RPMI8226 (cell line): ENCODE data around the gene PARVB.

ENCODE experiments used
- DNase-seq: peaks from one replicate; pipeline ENCODE4 v3.0.0-alpha.2; 2015

Gene PARVB

DNA sequence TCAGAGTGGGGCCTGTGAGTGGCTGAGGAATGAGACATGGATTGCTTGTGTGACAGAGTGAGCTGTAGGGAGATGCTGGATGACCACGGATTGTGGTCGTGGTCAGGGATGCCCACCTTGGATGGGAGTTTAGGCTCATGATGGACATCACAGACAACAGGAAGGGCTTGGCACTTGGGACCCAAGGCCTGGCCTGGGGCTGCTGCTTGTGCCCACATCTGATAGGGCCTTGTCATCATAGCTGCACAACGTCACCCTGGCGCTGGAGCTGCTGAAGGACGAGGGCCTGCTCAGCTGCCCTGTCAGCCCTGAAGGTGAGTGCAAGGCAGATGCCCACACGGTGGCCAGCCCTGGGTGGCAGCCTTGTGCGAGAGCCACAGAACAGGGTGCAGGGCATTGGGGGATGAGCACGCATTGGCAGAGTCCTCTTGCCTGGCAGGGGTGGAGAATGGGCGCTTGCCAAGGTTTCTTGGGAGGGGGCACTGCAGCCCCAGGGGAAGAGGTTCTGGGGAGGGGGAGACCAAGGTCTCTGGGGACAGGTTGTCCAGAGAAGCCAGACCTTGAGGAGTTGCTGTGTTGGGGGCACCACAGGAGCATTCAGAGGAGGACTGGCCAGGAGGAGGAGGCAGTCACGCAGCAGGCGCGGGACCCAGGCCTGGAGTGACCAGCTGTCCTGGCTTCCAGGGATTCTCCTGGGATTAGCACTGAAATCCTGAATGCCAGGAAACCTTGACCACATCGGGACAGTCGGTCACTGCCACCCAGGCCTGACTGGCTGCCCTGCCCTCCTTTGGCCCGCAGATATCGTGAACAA, 181.6 kb downstream of the PARVB start:
- no peak for DNase-seq

DNA sequence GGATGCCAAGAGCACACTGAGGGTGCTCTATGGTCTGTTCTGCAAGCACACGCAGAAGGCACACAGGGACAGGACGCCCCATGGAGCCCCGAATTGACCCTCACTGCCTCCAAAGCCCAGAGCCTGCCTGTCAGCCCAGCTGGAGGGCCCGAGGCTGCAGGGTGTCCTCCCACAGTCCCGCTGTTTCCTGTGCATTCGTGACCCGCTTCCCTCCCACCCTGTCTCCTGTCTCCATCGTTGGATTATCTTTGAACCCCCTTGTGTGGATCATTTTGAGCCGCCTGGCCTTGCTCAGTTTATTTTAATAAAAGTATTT, 182.2 kb downstream of the PARVB start:
- no peak for DNase-seq

DNA sequence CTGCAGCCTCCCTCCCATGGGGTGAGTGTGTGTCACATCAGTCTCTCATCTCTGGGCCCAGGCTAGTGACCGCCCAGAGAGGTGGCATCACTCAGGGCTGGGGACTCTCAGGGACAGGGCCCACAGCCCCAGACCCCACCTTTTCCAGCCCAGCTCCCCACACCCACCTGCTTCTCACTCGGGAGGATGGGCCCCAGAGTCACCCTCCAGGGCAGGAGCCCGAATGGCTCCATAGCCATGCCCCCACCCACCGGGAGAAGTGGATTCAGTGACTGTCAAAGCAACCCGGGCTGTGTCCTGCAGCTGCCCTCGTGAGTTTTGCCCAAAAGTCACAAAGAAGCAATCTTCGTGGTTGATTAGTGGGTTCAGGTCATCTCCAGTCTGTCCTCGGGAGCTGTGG, 182.6 kb downstream of the PARVB start:
- no peak for DNase-seq

DNA sequence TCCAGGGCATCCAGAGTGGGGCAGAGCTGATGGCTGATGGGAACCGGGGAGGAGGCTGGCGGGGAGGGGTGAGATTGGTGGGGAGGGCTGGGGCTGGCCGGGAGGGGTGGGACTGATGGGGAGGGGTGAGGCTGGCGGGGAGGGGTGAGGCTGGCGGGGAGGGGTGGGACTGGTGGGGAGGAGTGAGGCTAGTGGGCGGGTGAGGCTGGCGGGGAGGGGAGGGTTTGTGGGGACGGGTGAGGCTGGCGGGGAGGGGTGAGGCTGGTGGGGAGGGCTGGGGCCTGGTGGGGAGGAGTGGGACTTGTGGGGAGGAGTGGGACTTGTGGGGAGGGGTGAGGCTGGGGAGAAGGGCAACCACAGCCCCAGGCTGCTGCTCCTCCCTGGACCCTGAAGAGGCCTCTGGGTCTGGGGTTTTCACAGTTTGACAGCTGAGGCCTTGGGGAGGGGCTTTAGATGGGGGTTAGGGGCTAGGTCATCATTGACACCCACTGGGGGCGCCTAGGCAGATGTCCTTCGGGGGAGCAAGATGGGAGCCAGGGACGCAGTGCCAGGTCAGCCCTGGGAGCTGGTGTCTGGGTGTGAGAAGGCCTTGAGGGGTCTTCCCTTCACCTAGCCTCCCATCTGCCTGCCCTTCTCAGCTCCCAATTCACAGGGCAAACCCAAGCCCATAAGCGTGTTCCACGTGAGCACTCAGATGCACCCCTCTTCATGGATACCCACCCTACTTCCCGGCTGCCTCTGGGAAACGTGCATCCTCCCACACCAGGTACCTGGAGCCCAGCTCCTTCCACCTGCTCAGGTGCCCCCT, 183.3 kb downstream of the PARVB start:
- no peak for DNase-seq

DNA sequence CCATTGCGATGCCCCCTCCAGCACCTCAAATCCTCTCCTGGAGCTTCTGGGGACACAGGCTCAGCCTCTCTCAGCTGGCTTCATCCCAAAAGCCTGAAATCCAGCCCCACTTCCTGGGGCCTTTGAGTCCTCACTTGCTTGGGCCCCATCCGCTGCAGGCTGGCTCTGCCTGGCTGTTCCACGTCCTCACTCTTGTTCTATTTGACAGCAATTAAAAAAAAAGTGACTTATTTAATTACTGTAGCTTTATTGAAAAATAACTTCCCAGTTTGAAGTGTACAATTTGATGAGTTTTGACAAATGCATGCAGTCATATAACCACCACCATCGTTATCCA, 183.8 kb downstream of the PARVB start:
- no peak for DNase-seq

DNA sequence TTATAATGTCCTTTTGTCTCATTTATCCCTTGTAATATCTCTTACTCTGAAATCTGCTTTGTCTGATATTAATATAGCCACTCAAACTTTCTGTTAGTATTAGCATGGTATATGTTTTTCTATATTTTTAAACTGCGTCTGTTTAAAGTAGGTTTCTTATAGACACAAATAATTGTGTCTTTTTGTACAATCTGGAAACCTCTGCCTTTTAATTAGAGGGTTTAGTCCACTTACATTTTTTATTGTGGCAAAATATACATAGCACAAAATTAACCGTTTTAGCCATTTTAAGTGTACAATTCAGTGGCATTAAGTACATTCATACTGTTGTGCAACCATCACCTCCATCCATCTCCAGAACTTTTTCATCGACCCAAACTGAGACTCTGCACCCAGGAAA, 185.2 kb downstream of the PARVB start:
- DNase-seq: no peak

DNA sequence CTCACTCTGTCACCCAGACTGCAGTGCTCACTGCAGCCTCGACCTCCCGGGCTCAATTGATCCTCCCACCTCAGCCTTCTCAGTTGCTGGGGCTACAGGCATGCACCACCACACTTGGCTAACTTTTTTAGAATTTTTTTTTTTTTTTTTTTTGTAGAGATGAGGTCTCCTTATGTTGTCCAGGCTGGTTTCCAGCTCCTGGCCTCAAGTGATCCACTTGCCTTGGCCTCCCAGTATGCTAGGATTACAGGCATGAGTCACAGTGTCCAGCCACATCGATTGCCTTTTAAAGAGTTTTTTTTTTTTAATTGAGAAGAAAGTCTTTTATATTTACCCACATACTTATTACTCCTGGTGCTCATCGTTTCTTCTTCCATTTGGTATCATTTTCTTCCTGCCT, 186.6 kb downstream of the PARVB start:
- DNase-seq: no peak

DNA sequence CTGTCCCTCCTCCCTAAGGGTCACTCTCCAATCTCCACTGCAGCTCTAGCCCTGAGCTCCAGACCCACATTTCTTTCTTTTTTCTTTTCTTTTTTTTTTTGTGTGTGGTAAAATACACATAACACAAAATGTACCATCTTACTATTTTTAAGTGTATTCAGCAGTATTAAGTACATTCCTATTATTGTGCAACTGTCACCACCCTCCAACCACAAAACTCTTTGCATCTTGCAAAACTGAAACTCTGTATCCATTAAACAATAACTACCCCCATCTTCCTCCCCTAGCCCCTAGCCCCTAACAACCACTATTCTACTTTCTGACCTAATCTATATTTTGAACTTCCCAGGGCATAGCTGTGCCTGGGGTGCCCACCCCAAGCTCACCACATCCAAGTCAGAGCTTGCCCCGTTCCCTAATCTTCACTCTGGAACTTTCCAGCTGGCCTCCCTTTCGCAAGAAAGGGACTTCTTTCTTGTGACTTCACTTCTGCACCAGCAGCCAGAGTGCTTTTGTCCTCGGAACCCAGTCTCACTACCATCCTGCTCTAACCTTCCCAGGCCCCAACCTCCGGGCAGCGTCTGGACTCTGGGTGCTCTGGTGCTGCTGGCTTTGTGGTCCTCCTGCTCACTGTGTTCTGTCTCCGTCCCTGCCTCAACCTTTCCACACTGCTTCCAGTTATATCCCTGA, 187.3 kb downstream of the PARVB start:
- DNase-seq: no peak

DNA sequence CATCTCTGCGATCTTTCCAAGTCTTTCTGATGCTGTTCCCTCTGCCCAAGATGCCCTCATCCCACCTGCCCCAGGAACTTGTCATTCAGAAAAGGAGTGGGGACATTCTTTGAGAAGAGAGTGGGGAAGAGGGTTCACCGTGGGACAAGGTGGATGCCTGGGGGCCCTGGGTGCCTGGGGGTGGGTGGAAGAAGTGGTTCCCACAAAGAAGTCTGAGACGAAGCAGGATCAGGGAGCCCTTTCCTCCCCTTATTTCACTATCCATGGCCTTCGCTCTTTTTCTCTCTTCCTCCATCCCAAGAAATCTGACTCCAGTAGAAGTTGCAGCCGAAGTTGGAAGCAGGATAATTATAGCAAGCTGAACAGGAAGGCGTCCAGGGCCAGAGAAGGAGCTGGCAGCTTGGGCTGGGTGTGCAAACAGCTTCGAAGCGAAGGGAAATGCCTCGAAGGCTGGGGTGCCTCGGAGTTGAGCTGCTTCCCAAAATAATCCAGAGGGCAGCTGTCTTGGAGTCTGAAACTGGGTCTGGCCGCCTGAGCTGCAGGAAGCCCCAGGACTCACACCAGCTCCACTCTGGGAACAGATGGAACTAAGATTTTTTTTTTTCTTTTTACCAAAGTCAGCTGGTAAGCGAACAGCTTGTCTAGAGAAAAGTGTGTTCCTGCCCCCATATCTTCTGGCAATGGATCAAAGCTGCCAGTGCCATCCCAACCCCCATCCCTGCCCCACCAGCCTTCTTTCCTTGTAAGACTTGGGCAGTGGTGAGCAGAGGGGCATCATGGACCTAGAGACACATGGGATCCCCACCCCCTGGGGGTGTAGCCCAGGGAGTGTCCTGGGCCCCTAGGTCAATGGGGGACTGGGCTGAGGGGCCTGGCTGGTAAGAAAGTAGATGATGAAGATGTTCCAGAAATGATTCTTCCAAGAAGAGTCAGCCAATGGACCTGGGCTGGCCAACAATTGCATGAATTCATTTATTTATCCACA, 188.1 kb downstream of the PARVB start:
- DNase-seq: no peak

DNA sequence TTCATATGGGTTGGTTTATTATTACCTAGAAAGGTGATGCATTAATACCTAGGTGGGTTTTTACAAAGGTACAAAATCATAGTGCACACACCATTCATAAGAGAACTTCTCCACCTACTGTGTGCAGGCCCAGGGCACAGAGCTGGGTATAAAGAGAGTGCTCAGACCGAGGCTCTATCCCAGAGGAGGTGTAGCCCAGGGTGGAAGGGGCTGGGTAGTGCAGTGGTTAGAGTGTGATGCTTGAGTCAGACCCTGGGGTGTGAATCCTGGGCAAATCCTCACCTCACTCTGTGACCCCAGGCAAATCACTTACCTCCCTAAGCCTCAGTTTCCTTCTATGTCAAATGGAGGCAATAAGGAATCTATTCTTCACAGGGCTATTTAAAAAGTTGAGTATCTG, 188.8 kb downstream of the PARVB start:
- DNase-seq: no peak

DNA sequence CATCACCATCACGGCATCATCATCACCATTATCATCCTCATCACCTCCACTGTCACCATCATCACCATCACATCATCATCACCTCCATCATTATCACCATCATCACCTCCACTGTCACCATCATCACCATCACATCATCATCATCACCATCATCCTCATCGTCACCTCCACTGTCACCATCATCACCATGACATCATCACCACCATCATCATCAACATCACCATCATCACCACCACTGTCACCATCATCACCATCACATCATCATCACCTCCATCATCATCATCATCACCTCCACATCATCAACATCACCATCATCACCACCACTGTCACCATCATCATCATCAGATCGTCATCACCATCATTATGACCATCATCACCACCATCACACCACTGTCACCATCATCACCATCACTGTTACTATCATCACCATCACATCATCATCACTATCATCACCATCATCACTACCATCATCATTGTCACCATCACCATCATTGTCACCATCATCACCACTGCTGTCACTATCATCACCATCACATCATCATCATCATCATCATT, 189.5 kb downstream of the PARVB start:
- no peak for DNase-seq

DNA sequence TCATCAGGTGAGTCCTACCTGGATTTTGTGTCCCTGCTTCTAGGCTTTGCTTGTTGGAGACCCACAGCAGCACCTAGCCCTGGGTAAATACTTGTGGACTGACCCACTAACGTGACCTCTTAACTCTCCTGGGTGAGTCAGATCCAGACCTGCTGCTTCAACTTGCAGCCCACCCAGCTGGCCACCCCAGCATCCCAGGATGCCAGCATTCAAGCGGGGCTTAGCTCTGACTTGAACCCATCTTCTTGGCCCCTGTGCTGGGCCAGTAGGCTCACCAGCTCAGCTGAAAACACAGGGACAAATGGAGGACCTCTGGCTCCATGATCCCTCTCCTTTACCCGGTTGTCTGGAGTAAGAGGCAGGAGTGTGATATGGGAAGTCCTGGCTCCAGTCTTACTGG, 190.1 kb downstream of the PARVB start:
- no peak for DNase-seq

DNA sequence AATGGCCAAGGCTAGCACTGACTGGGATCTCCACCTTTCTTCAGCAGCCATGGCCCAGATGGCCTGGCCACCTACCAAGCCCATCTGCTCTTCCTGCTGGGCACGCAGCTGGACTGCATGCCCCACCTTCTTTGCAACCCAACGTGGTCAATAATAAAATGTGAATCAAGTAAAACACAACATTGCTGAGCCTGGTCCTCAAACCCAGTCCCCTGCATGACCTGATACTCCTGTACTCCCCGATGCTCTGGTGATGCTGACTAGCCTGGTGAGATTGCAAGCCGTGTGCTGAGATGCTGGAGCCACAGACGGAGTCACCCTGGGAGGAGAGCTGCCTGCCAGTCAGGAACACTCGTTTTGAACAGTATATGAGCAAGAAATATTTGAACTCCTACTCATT, 190.7 kb downstream of the PARVB start:
- DNase-seq: no peak

DNA sequence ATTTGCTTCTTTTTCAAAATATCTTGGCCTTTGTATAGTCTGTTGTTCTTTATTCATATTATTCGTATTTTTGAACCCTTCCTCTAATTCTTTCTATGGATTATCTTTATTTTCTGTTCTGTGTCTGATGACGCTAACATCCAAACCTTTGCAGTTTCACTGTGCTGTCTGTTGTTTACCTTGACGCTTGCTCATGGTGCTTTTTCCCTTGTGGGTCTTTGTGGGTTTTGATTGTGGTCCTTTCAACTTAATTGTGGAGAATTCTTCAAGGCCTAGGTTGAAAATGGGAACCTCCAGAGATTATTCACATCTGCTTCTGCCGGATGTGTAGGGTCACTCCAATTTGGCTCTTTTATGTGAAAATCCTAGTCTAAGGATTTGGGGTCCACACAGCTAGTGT, 191.2 kb downstream of the PARVB start:
- DNase-seq: no peak

DNA sequence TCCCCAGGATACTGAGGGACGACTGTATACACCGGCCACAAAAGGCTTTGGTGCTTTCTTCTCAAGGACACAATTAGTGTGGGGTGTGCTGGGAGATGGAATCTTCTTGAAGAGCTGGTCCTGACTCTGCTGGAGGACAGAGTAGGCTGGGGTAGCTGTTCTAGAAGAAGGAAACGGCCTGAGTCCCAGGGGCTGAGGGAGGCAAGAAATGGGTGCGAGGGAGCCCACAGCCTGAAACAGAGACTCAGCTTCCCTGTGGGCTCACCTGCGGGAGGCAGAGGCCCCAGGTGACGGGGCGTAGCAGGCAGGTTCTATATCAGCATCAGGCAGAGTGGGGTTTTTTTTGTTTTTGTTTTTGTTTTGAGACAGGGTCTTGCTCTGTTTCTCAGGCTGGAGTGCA, 193.2 kb downstream of the PARVB start:
- DNase-seq: no peak

DNA sequence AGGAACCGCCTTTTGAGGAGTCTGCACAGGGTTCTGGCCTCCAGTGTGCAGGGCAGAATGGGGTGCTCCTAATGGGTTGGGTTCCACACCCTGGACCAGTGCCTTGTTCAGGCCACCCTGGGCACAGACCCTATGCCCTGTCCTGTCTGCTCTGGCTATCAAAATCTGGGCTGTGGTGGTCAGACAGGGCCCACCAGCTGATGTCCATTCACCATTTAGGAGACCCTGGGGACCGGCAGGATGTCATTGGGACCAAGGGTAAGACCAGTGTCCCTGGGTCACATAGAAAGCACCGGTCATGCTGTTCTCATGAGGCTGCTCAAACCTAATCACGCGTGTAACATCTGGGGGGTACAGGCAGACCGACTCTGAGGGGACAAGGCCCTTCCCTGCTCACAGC, 194.0 kb downstream of the PARVB start:
- no peak for DNase-seq

DNA sequence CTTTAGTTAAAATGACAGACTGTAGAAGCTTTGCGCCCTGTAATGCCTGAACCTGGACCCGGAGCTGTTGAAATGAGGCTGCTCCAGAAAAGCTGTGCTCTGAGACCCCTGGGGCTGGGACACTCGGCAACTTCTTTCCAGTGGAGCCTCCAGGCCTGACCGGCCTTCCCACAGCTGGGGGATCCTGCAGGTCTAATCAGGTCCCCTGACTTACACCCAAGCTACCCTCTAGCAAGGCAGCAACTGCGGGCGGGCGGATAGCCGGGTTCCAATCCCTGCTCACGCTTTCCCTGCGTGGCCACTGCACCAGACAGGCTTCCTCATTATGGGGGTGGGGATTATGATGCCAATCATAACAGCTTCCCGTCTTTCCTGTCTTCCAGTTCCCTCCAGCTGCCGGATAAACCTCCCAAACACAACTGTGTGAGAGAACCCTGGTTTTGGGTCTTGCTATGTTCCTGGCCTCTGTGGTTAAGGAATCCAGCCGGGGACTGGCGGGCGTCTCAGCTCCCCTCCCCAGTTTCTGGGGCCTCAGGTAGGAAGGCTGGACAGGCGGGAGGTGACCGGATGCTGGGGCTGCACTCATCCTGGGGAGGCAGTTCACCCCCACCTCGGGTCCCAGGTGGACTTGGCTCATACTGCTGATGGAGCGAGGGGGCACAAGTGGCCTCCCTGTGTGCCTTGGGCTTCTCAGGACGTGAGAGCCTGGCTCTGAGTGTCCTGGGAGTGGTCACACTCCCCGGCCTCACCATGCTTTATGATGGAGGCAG, 195.2 kb downstream of the PARVB start:
- DNase-seq: no peak

DNA sequence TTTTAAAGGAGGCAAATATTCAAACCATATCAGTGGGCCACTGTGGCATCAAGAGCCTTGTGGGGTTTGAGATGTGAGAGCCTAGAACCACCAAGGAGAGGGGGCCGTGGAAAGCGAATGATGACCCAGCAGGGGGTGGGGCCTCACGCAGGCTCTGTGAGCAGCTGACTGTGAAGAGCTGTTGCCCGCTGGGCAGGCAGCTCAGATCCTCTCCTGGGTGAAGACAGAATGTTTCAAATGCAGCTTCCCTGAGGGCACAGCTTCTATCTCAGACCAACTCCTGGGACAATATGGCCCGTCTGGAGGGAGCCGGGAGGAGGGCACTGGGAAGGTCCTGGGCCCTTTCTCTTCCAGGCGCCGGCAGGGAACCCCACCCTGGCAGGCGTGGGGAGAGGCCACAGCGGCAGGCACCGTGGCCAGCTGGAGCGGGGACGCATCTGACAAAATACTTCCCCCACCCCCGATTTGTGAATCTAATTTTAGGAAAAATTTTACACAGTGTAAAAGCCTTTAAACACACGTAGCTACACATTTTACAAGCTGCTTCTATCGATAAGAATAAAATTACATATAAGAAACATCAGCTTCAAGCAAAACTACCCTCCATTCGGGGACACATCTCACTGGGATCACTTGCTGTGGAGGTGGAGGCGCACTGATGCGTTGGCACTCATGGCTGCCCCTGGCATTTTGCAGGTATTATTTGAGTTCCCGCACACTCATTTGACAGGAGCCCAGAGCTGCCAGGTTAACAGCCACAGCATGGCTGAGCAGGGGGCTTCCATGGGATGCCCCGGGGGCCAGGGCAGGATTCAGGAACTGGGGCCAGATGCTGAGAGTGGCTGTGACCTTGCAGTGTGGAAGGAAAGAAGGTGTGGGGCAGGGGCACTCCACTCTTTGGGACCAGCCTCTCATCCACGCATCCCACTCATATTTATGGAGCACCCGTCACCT, 196.9 kb downstream of the PARVB start:
- no peak for DNase-seq

DNA sequence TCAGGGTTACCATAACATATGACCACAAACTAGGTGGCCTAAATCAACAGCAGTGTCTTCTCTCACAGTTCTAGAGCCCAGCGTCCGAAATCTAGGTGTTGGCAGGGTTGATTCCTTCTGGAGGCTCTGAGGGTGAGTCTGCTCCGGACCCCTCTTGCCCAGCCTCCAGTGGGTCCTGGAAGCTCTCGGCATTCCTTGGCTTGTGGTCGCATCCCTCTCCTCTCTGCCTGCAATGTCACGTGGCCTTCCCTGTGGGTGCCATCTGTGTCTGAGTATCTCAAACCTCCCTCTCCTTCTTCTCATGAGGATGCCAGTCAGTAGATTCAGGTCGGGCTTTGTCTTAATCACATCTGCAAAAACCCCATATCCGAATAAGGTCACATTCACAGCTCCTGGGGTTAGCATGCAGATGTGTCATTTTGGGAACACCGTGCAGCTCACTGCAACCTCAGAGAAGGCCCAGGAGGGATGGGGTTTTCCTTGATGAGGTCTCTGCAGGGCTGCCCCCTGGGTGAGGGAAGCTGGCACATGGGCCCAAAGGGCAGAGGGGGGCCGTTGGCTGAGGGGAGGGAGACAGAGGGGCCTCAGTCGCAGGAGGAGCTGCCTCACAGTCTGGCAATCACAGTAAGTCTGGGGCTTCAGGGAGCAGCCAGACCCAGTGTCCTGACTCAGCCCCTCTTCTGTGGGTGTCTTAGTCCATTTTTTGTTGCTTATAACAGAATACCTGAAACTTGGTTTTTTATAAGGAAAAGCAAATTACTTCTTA, 197.8 kb downstream of the PARVB start:
- DNase-seq: no peak
